GM19240 (cell line): ENCODE data around the gene GINS1.
"Not testable (repeated sequence)": the region's sequence is repeated elsewhere in the genome, so short reads cannot be mapped to it uniquely, and the experiment has no call there.

ENCODE experiments used
- DNase-seq: peaks from one replicate; pipeline ENCODE4 v3.0.0; 2011; ENCODE audit warnings: low spot score; ENCODE audit not compliant: insufficient read length

The GINS1 gene

GRCh38 chr20:25389858-25390537 is 17.5 kb upstream of the GINS1 start:
- DNase-seq, result peak; percentile 26

GRCh38 chr20:25390538-25391528 is 16.6 kb upstream of the GINS1 start, which contains the start of gene ABHD12:
TSS of gene ABHD12 (minus strand) at chr20:25390835. CDS start at chr20:25390703, 132 bp downstream.
- DNase-seq, result peak; percentile 73

- no peak for DNase-seq
Observed at GRCh38 chr20:25394276-25394675, 13.2 kb upstream of the GINS1 start.

- DNase-seq, result no peak
Observed at GRCh38 chr20:25394996-25395395, 12.5 kb upstream of the GINS1 start.

DNA sequence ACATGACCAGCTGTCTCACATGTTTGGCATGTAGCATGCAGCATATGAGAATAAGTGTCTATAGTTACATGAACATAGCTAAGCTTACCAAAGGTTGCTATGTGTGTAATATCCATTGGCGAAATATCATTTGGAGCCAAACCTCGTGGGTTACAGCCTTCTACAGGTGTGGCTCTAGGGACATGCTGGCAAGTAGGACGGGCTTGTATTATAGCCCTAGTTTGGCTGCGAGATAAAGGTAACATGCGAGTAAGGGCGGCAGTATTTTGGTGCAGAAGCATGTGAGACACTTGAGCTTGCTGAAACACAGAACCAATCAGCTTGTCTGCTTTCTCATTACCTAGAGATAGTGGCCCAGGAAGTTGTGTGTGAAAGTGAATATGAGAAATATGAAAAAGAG is 10.4 kb upstream of the GINS1 start:
- DNase-seq, result no peak

- no peak for DNase-seq
Observed at GRCh38 chr20:25397821-25398220, 9.7 kb upstream of the GINS1 start.

DNA sequence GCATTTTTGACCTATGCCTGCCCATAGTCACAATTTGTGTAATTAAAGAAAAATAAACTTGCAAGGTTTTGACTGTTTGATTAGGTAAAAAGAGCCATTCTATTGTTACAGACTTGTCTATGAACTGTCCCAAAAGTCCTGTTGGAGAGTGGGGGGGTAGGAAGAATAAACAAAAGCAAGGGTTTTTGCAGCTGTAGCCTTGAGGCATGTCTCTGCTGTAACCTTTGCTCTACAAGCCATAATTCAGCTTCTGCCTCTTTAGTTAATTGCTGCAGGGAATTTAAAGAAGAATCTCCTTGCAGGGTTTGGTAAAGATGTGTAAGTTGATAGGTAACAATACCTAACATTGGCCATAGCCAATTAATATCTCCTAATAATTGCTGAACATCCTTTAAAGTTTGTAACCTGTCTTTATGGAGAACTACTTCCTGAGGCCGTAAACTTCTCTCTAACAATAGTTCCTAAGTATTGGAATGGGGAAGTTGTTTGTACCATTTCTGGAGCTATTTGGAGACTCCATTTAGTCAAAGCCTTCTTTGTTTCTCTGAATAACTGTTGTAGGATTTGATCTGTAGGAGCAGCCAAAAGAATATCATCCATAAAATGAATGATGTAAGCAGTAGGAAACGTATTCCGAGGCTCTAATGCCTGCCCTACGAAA is 9.0 kb upstream of the GINS1 start:
- DNase-seq, result no peak

DNA sequence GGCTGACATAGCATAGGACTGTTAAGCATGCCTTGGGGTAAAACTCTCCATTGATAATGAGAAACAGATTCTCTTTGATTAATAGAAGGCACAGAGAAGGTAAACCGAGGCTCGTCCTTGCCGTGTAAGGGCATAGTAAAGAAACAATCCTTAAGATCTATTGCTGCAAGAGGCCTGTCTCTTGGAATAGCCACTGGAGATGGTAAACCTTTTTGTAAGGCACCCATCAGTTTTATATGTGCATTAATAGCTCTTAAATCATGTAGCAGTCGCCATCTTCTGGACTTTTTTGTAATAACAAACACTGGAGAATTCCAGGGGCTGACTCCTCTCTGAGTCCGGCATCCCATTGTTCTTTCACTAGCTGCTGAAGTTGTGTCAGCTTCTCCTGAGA is 8.4 kb upstream of the GINS1 start:
- no peak for DNase-seq

GRCh38 chr20:25400291-25400732 is 7.2 kb upstream of the GINS1 start:
- not testable (repeated sequence) for DNase-seq

GRCh38 chr20:25402583-25402982 is 4.9 kb upstream of the GINS1 start:
- DNase-seq, result no peak

- DNase-seq, result no peak
Observed at GRCh38 chr20:25408170-25408547, 686 bp downstream of the GINS1 start.

GRCh38 chr20:25408890-25409289 is 1.4 kb downstream of the GINS1 start:
- DNase-seq, result no peak

DNA sequence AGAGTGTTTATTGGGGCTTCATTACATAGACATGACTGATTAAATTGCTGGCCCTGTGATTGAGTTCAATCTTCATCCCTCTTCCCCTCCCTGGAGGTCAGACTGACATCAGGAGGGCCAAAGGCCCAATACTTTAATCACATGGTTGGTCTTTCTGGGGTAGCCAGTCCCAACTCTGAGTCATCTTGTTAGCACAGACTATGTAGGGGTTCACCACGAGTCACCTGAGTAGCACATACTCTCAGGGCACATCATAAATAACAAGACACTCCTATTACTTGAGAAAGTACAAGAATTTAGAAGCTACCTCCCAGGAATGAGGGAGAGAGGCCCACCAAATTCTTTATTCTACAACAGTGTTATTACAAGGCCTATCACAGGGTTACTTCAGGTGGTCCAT is 11.3 kb downstream of the GINS1 start:
- DNase-seq, result no peak

DNA sequence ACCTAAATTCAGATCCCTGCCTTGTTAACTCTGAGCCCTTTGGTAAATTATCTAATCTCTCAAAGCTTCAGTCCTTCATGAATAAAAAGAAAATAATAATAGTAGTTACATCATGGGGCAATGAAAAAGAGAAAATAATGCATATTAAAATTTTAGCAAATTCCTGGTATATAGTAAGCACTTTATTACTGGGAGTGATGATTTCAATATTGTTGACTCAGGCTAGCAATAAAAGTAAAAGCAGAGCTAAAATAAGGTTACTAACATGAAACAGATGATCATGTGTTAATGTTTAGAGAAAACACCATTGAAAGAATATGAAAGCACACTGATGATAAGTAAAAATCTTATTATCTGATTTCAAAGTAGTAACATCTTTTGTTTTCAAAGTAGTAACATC is 13.6 kb downstream of the GINS1 start:
- no peak for DNase-seq

GRCh38 chr20:25422032-25422431 is 14.6 kb downstream of the GINS1 start:
- no peak for DNase-seq

DNA sequence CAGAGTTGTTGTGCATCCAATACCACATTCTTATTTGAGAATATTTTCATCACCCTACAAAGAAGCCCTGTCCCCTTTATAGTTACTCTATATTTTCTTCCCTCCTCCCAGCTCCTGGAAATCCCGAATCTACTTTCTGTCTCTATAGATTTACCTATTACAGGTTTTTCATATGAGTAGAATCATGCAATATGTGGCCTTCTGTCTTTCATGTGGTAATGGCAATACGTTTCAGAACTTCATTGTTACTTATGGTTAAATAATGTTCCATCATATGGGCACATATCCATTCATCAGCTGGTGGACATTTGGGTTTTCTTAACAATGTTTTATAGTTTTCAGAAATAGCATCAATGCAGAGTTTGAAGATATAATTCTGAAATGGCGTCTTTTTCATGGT is 17.1 kb downstream of the GINS1 start:
- no peak for DNase-seq

DNA sequence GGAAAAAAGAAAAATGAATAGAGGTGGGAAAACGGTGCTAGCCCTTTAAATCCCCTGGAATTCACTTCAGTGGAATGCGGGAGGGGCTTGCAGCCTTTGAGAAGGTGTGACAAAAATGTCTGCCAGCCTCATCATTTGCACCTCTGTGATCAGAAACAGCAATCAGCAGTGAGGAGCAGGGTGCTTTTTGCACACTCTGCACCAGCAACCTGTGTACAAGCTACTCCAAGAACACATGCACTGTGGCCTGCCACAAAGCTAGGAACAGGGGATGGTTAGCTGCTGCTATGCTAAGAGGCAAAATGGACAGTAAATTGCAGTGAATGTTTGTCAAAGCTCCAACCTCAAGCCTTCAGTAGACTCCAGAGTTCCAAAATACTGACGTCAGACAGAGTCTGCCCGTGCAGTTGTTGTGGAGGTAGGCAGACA is 29.7 kb downstream of the GINS1 start:
- DNase-seq, result no peak

- DNase-seq, result no peak
Observed at GRCh38 chr20:25439328-25439727, 31.9 kb downstream of the GINS1 start.

DNA sequence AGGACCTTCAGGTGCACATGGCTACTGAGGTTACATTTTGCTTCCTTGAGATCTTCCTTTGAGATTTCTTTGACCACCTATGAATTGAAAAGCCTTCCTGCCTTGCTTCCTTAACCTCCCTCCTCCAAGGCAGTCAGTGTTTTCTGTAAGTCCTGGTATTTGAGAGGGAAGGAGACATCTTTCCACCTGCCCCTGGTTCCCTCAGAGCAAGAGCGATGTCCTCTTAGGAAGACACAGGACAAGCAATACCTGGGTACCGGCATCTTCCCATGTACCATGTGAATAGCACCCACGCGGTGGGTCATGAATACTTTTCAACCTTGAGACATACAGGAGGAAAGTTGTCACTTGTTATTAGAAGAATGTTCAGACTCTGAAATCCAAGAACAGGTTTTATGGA is 37.1 kb downstream of the GINS1 start:
- no peak for DNase-seq

DNA sequence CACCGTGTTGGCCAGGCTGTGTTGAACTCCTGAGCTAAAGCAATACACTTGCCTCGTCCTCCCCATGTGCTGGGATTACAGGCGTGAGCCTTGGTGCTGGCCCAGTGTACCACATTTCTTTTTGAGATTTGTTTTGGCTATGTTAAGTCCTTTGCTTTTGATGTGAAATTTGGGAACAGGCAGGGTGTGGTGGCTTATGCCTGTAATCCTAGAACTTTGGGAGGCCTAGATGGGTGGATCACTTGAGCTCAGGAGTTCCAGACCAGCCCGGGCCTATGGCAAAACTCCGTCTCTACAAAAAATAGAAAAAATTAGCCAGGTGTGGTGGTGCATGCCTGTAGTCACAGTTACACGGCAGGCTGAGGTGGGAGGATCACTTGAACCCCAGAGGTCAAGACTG is 40.2 kb downstream of the GINS1 start:
- DNase-seq, result no peak

- DNase-seq, result no peak
Observed at GRCh38 chr20:25452333-25452732, 44.9 kb downstream of the GINS1 start.
